Naive thymus-derived CD4-positive, alpha-beta T cell (primary cell): Measurements from ENCODE around the gene OR2J1. TPM values are rescaled to one million over a fixed set of nuclear protein-coding genes. Genes with fewer than 3 reads are reported as not detected.

Source experiments
- ATAC-seq: fragments of 150-1000 bp; cut with Tn5 transposase; 2 replicates; pipeline ENCODE4 v1.10.0; 2021; ENCODE audit warnings: mild to moderate bottlenecking, moderate library complexity
- CTCF ChIA-PET: fragments of 350-600 bp; sonication (Branson Sonifier 250); formaldehyde crosslinking; loops from one replicate; lab custom pipeline; 2021; ENCODE audit warnings: antibody characterized with exemption; lab: Charles Lee
- POLR2A ChIA-PET: fragments of 350-600 bp; sonication (Branson Sonifier 250); formaldehyde crosslinking; loops from one replicate; lab custom pipeline; 2021; ENCODE audit warnings: antibody characterized with exemption, inconsistent platforms; lab: Charles Lee
- DNase-seq, 9 donors: peaks; one replicate each; pipeline versions ENCODE4 v3.0.0 to v3.0.0-alpha.2; 2020 to 2022; ENCODE audit warnings: mixed read lengths in 1 of 9
- H3K27ac ChIP-seq: one replicate; pipeline ENCODE4 v1.7.0; 2013; ENCODE audit warnings: mild to moderate bottlenecking, low read depth, low read length, moderate library complexity
- H3K27me3 ChIP-seq, 2 donors: one replicate each; pipeline ENCODE4 v1.7.0; 2013; ENCODE audit warnings: low read length in 2 of 2, mild to moderate bottlenecking in 2 of 2, moderate library complexity in 2 of 2; ENCODE audit not compliant: control insufficient read depth in 2 of 2, insufficient read depth in 2 of 2
- H3K36me3 ChIP-seq, 3 experiments: 1 replicate in 2 of 3; 2 replicates in 1 of 3; pipeline ENCODE4 v1.7.0; 2013; ENCODE audit warnings: low read length in 3 of 3, mild to moderate bottlenecking in 3 of 3, moderate library complexity in 1 of 3; ENCODE audit not compliant: insufficient read depth in 3 of 3, control insufficient read depth in 2 of 3
- H3K4me1 ChIP-seq, 2 donors: one replicate each; pipeline ENCODE4 v1.7.0; 2013; ENCODE audit warnings: low read length in 2 of 2, mild to moderate bottlenecking in 2 of 2, moderate library complexity in 1 of 2; ENCODE audit not compliant: control insufficient read depth in 2 of 2, insufficient read depth in 2 of 2
- H3K4me3 ChIP-seq: 2 replicates; pipeline ENCODE4 v1.7.0; 2013; ENCODE audit warnings: mild to moderate bottlenecking, low read length
- H3K9me3 ChIP-seq, 3 experiments: 1 replicate in 2 of 3; 2 replicates in 1 of 3; pipeline ENCODE4 v1.7.0; 2013; ENCODE audit warnings: low read length in 3 of 3; ENCODE audit not compliant: control insufficient read depth in 2 of 3
- H3K27ac Mint-ChIP-seq, 9 donors: one replicate each; pipeline ENCODE4 v1.8.0; 2020 to 2022; ENCODE audit warnings: mixed read lengths in 9 of 9, mild to moderate bottlenecking in 8 of 9, moderate library complexity in 5 of 9, inconsistent platforms in 2 of 9
- H3K27me3 Mint-ChIP-seq, 5 donors: one replicate each; pipeline ENCODE4 v1.8.0; 2021 to 2022; ENCODE audit warnings: mixed read lengths in 5 of 5, mild to moderate bottlenecking in 1 of 5
- H3K36me3 Mint-ChIP-seq, 5 donors: one replicate each; pipeline ENCODE4 v1.8.0; 2020 to 2022; ENCODE audit warnings: mixed read lengths in 5 of 5, mild to moderate bottlenecking in 3 of 5, inconsistent platforms in 1 of 5
- H3K4me1 Mint-ChIP-seq, 7 donors: one replicate each; pipeline ENCODE4 v1.8.0; 2020 to 2022; ENCODE audit warnings: mixed read lengths in 7 of 7, mild to moderate bottlenecking in 3 of 7, inconsistent platforms in 1 of 7
- H3K4me3 Mint-ChIP-seq, 10 donors: one replicate each; pipeline ENCODE4 v1.8.0; 2020 to 2022; ENCODE audit warnings: mild to moderate bottlenecking in 10 of 10, mixed read lengths in 10 of 10, moderate library complexity in 6 of 10, inconsistent platforms in 2 of 10
- H3K9me3 Mint-ChIP-seq, 11 donors: one replicate each; pipeline ENCODE4 v1.8.0; 2020 to 2022; ENCODE audit warnings: mixed read lengths in 11 of 11, mild to moderate bottlenecking in 4 of 11, inconsistent platforms in 1 of 11, moderate library complexity in 1 of 11
- intact Hi-C, 2 donors: fragments of 100-400 bp; cut with micrococcal nuclease; formaldehyde crosslinking; loops; one replicate each; pipeline ENCODE4 v1.15.1; 2023
- polyA plus RNA-seq, 2 donors: library from polyadenylated mRNA; unstranded; fragments of 300-500 nt; fragmentation: Illumina TruSeq; gene quantifications; one replicate each; pipeline ENCODE4 v1.2.3, GENCODE V29; 2021
- total RNA-seq, 6 experiments: library from RNA in 5 of 6; stranded (reverse) in 5 of 6; gene quantifications; 1 replicate in 5 of 6; 2 replicates in 1 of 6; pipeline ENCODE4 v1.2.3 and lab custom pipeline; 2021 to 2026

The OR2J1 gene
- not detected for total RNA-seq
- polyA plus RNA-seq: not detected
- total RNA-seq (lab: John Stamatoyannopoulos, UW): not detected

GRCh38 chr6:29099190-29099589 is at the start of gene OR2J1:
OR2J1 (plus strand) TSS chr6:29099490; CDS start chr6:29100943, 1,453 bp downstream.
- ChIA-PET CTCF (no interaction called here), POLR2A (no interaction called here)
- no peaks in the 10 kb centered on the region for H3K4me1 Mint-ChIP-seq
- no peaks in the 10 kb centered on the region for H3K36me3 Mint-ChIP-seq
- no peak within 1 kb of the TSS for H3K27ac Mint-ChIP-seq
- ATAC-seq (no peak), DNase-seq (no peak)
- intact Hi-C loops: no loop called here
- no peaks in the 10 kb centered on the region for H3K4me1 ChIP-seq
- H3K4me3 Mint-ChIP-seq: no peak within 1 kb of the TSS
- H3K27me3 ChIP-seq: no peaks in the 10 kb centered on the region
- no peak within 1 kb of the TSS for H3K27ac ChIP-seq
- H3K27me3 Mint-ChIP-seq: peaks cover 28 to 59% (median 31%) of the 10 kb centered on the region in 5 donors
- peaks cover 0 to 4% (median 0%) of the 10 kb centered on the region in 11 donors for H3K9me3 Mint-ChIP-seq
- H3K9me3 ChIP-seq: no peaks in the 10 kb centered on the region
- H3K4me3 ChIP-seq: no peak within 1 kb of the TSS
- H3K36me3 ChIP-seq: no peaks in the 10 kb centered on the region

GRCh38 chr6:29051680-29052079 is 47.6 kb upstream of the OR2J1 start:
- H3K4me3 Mint-ChIP-seq: no peak overlapping the region
- intact Hi-C loops: no loop called here
- peaks cover 0 to 7% (median 3%) of the 10 kb centered on the region in 11 donors for H3K9me3 Mint-ChIP-seq
- POLR2A ChIA-PET: no interaction called here
- Histone ChIP-seq H3K36me3 (no peaks in the 10 kb centered on the region), H3K27ac (no peak overlapping the region), H3K9me3 (no peaks in the 10 kb centered on the region), H3K4me3 (no peak overlapping the region), H3K27me3 (peaks cover 0 to 4% of the 10 kb centered on the region in 2 donors), H3K4me1 (no peaks in the 10 kb centered on the region)
- peaks cover 31 to 64% (median 42%) of the 10 kb centered on the region in 5 donors for H3K27me3 Mint-ChIP-seq
- DNase-seq (no peak), ATAC-seq (no peak)
- H3K4me1 Mint-ChIP-seq: no peaks in the 10 kb centered on the region
- H3K36me3 Mint-ChIP-seq: peaks cover 0 to 5% (median 0%) of the 10 kb centered on the region in 5 donors
- H3K27ac Mint-ChIP-seq: no peak overlapping the region
- CTCF ChIA-PET: interaction anchor here (0.6 kb wide), 1 partner anchor 38 kb away, joined by 6 read pairs; no protein-coding TSS in a partner anchor

GRCh38 chr6:29071831-29072723 is 27.2 kb upstream of the OR2J1 start:
- ATAC-seq: no peak
- Mint-ChIP-seq H3K36me3 (peaks cover 0 to 6% (median 0%) of the 10 kb centered on the region in 5 donors), H3K27me3 (peaks cover 34 to 55% (median 48%) of the 10 kb centered on the region in 5 donors), H3K9me3 (peaks cover 0 to 6% (median 4%) of the 10 kb centered on the region in 11 donors), H3K4me3 (no peak overlapping the region), H3K4me1 (no peaks in the 10 kb centered on the region), H3K27ac (no peak overlapping the region)
- H3K27me3 ChIP-seq: no peaks in the 10 kb centered on the region
- no peaks in the 10 kb centered on the region for H3K36me3 ChIP-seq
- H3K4me3 ChIP-seq: no peak overlapping the region
- intact Hi-C loops: no loop called here
- H3K9me3 ChIP-seq: no peaks in the 10 kb centered on the region
- no peaks in the 10 kb centered on the region for H3K4me1 ChIP-seq
- H3K27ac ChIP-seq: no peak overlapping the region
- ChIA-PET CTCF (no interaction called here), POLR2A (no interaction called here)
- DNase-seq: no peak

GRCh38 chr6:29079203-29079602 is 20.1 kb upstream of the OR2J1 start:
- Mint-ChIP-seq H3K4me1 (peaks cover 0 to 6% (median 4%) of the 10 kb centered on the region in 7 donors), H3K4me3 (no peak overlapping the region), H3K36me3 (peaks cover 0 to 4% (median 0%) of the 10 kb centered on the region in 5 donors), H3K9me3 (no peaks in the 10 kb centered on the region), H3K27ac (no peak overlapping the region), H3K27me3 (peaks cover 5 to 14% (median 7%) of the 10 kb centered on the region in 5 donors)
- CTCF ChIA-PET: no interaction called here
- Histone ChIP-seq H3K36me3 (no peaks in the 10 kb centered on the region), H3K9me3 (no peaks in the 10 kb centered on the region), H3K27ac (no peak overlapping the region), H3K4me3 (no peak overlapping the region), H3K4me1 (no peaks in the 10 kb centered on the region), H3K27me3 (no peaks in the 10 kb centered on the region)
- intact Hi-C loops: no loop called here
- no peak for DNase-seq
- POLR2A ChIA-PET: no interaction called here
- no peak for ATAC-seq

GRCh38 chr6:29081312-29081711 is 18.0 kb upstream of the OR2J1 start:
- no peaks in the 10 kb centered on the region for H3K4me1 ChIP-seq
- Mint-ChIP-seq H3K36me3 (peaks cover 0 to 4% (median 0%) of the 10 kb centered on the region in 5 donors), H3K27ac (no peak overlapping the region), H3K4me1 (peaks cover 0 to 6% (median 4%) of the 10 kb centered on the region in 7 donors), H3K9me3 (peaks cover 0 to 2% (median 0%) of the 10 kb centered on the region in 11 donors), H3K27me3 (peaks cover under 1 to 16% (median 13%) of the 10 kb centered on the region in 5 donors), H3K4me3 (no peak overlapping the region)
- ChIA-PET CTCF (interaction anchor here (0.6 kb wide), 1 partner anchor 552 kb away, joined by 3 read pairs; no protein-coding TSS in a partner anchor), POLR2A (no interaction called here)
- no peaks in the 10 kb centered on the region for H3K36me3 ChIP-seq
- ATAC-seq (no peak), DNase-seq (no peak)
- intact Hi-C loops: no loop called here
- H3K4me3 ChIP-seq: no peak overlapping the region
- no peak overlapping the region for H3K27ac ChIP-seq
- no peaks in the 10 kb centered on the region for H3K9me3 ChIP-seq
- H3K27me3 ChIP-seq: no peaks in the 10 kb centered on the region

- H3K27me3 ChIP-seq: no peaks in the 10 kb centered on the region
- no peak for DNase-seq
- no peak overlapping the region for H3K4me3 Mint-ChIP-seq
- no peaks in the 10 kb centered on the region for H3K36me3 ChIP-seq
- H3K27me3 Mint-ChIP-seq: peaks cover 7 to 21% (median 20%) of the 10 kb centered on the region in 5 donors
- peaks cover 0 to 4% (median 0%) of the 10 kb centered on the region in 11 donors for H3K9me3 Mint-ChIP-seq
- CTCF ChIA-PET: no interaction called here
- intact Hi-C loops: no loop called here
- no peak for ATAC-seq
- H3K27ac ChIP-seq: no peak overlapping the region
- H3K27ac Mint-ChIP-seq: no peak overlapping the region
- no peaks in the 10 kb centered on the region for H3K9me3 ChIP-seq
- POLR2A ChIA-PET: no interaction called here
- no peaks in the 10 kb centered on the region for H3K4me1 ChIP-seq
- peaks cover 0 to 4% (median 0%) of the 10 kb centered on the region in 5 donors for H3K36me3 Mint-ChIP-seq
- peaks cover 0 to 6% (median 4%) of the 10 kb centered on the region in 7 donors for H3K4me1 Mint-ChIP-seq
- H3K4me3 ChIP-seq: no peak overlapping the region
Measured at GRCh38 chr6:29082457-29082856, 16.8 kb upstream of the OR2J1 start.
